PC-3 (cell line): Measurements from ENCODE around the gene CHMP1B. TPM values are rescaled to one million over a fixed set of nuclear protein-coding genes. Genes with fewer than 3 reads are reported as not detected.
"Not testable (repeated sequence)": the region's sequence is repeated elsewhere in the genome, so short reads cannot be mapped to it uniquely, and the experiment has no call there.

ENCODE experiments used
- ATAC-seq: fragments of 200-7000 bp; cut with Tn5 transposase; 2 replicates; pipeline ENCODE4 v1.9.1; 2020; ENCODE audit warnings: mild to moderate bottlenecking, moderate library complexity
- BruUV-seq: library from RNA; stranded (reverse); fragments of 400-500 nt; replicated peaks from 2 replicates; lab custom pipeline; 2021; lab: Mats Ljungman, UMichigan
- CTCF ChIA-PET: fragments of 300-600 bp; sonication (Branson Sonifier 250); formaldehyde crosslinking; loops from one replicate; lab custom pipeline; 2022; ENCODE audit warnings: antibody characterized with exemption; lab: Charles Lee
- POLR2A ChIA-PET: fragments of 300-600 bp; sonication (Branson Sonifier 250); formaldehyde crosslinking; loops from one replicate; lab custom pipeline; 2022; ENCODE audit warnings: antibody characterized with exemption; ENCODE audit not compliant: unreplicated experiment; lab: Charles Lee
- DNase-seq: peaks from one replicate; pipeline ENCODE4 v3.0.0-alpha.2; 2015
- H2AFZ ChIP-seq: fragments of 300-600 bp; sonication (generic); 2 replicates; pipeline ENCODE4 v1.6.0; 2016; ENCODE audit warnings: antibody characterized with exemption, low read length
- H3F3A ChIP-seq: fragments of 300-600 bp; sonication (generic); one replicate; pipeline ENCODE4 v1.6.0; 2017; ENCODE audit warnings: antibody characterized with exemption, low read length, control low read depth, mild to moderate bottlenecking; ENCODE audit not compliant: unreplicated experiment
- H3K27ac ChIP-seq: fragments of 300-600 bp; sonication (generic); 2 replicates; pipeline ENCODE4 v1.5.1; 2016; ENCODE audit warnings: mild to moderate bottlenecking, low read length
- H3K27me3 ChIP-seq: fragments of 300-600 bp; sonication (generic); 2 replicates; pipeline ENCODE4 v1.6.1; 2016; ENCODE audit warnings: low read length, mixed read lengths
- H3K36me3 ChIP-seq: fragments of 300-600 bp; sonication (generic); 2 replicates; pipeline ENCODE4 v1.6.1; 2016; ENCODE audit warnings: low read depth, mixed run types, low read length, mixed read lengths
- H3K4me1 ChIP-seq: fragments of 300-600 bp; sonication (generic); 2 replicates; pipeline ENCODE4 v1.5.1; 2016; ENCODE audit warnings: low read length; ENCODE audit not compliant: insufficient read depth
- H3K4me2 ChIP-seq: fragments of 300-600 bp; sonication (generic); 2 replicates; pipeline ENCODE4 v1.6.0; 2016; ENCODE audit warnings: low read length
- H3K4me3 ChIP-seq: fragments of 300-600 bp; sonication (generic); 2 replicates; pipeline ENCODE4 v1.5.1; 2016; ENCODE audit warnings: mild to moderate bottlenecking, low read length, mixed read lengths
- H3K79me2 ChIP-seq: fragments of 300-600 bp; sonication (generic); 2 replicates; pipeline ENCODE4 v1.6.1; 2017; ENCODE audit warnings: low read length, mixed read lengths
- H3K9ac ChIP-seq: fragments of 300-600 bp; sonication (generic); 2 replicates; pipeline ENCODE4 v1.6.0; 2016; ENCODE audit warnings: mild to moderate bottlenecking, low read length
- H3K9me2 ChIP-seq: fragments of 300-600 bp; sonication (generic); replicated peaks from 2 replicates; pipeline ENCODE4 v1.6.1; 2016; ENCODE audit warnings: mixed run types, low read length, mixed read lengths
- H3K9me3 ChIP-seq: fragments of 300-600 bp; sonication (generic); 2 replicates; pipeline ENCODE4 v1.6.1; 2016; ENCODE audit warnings: low read length, mixed read lengths
- H4K20me1 ChIP-seq: fragments of 300-600 bp; sonication (generic); 2 replicates; pipeline ENCODE4 v1.6.1; 2016; ENCODE audit warnings: low read length, mixed read lengths
- CTCF ChIP-seq: fragments of 300-600 bp; sonication (generic); conservative IDR thresholded peaks from 2 replicates; pipeline ENCODE4 v1.5.1; 2017; ENCODE audit warnings: antibody characterized with exemption, low read depth, mild to moderate bottlenecking, low read length
- EZH2 ChIP-seq: fragments of 300-600 bp; sonication (generic); IDR thresholded peaks from one replicate; pipeline ENCODE4 v1.6.1; 2017; ENCODE audit warnings: antibody characterized with exemption, mild to moderate bottlenecking, low read length; ENCODE audit not compliant: unreplicated experiment
- EZH2phosphoT487 ChIP-seq: fragments of 300-600 bp; sonication (generic); IDR thresholded peaks from 2 replicates; pipeline ENCODE4 v1.6.1; 2018; ENCODE audit warnings: mild to moderate bottlenecking, antibody characterized with exemption, low read length, borderline replicate concordance
- intact Hi-C: fragments of 100-400 bp; cut with micrococcal nuclease; formaldehyde crosslinking; loops from 2 replicates; pipeline ENCODE4 v1.9.0; 2023
- total RNA-seq: library from RNA; depleted of rRNA; stranded (reverse); fragments of >200 nt; gene quantifications from 2 replicates; pipeline ENCODE4 v1.2.3, GENCODE V29; 2014

Gene CHMP1B
- total RNA-seq, 1 experiment from 2014 or later: 81.9 TPM

GRCh38 chr18:11891737-11892136, 40.5 kb downstream of the CHMP1B start:
- Histone ChIP-seq H3K4me3 (no peak overlapping the region), H3F3A (no peaks in the 10 kb centered on the region), H3K27ac (no peak overlapping the region), H2AFZ (no peak overlapping the region), H3K27me3 (no peaks in the 10 kb centered on the region), H4K20me1 (no peaks in the 10 kb centered on the region), H3K4me1 (peaks cover 14% of the 10 kb centered on the region), H3K9me3 (no peaks in the 10 kb centered on the region), H3K79me2 (no peaks in the 10 kb centered on the region), H3K36me3 (peaks cover 3% of the 10 kb centered on the region; the same call in 1 of the 2 replicates), H3K9me2 (no peaks in the 10 kb centered on the region), H3K4me2 (no peak overlapping the region), H3K9ac (no peak overlapping the region)
- ATAC-seq: no peak
- ChIA-PET CTCF (no interaction called here), POLR2A (interaction anchor here (0.7 kb wide), 1 partner anchor 427 kb away, joined by 7 read pairs; no protein-coding TSS in a partner anchor)
- intact Hi-C loops: no loop called here
- DNase-seq: no peak
- no TSS peak for BruUV-seq
- TF ChIP-seq EZH2: no peak
- no peak for TF ChIP-seq EZH2phosphoT487
- TF ChIP-seq CTCF: no peak

GRCh38 chr18:11892438-11892837, 41.2 kb downstream of the CHMP1B start:
- H2AFZ ChIP-seq, H3K27me3 ChIP-seq, H3F3A ChIP-seq, H3K36me3 ChIP-seq, H3K79me2 ChIP-seq, H3K4me2 ChIP-seq, CTCF ChIA-PET, H3K9me3 ChIP-seq, intact Hi-C loops, ATAC-seq, H3K9me2 ChIP-seq, BruUV-seq, H3K4me3 ChIP-seq, POLR2A ChIA-PET, H4K20me1 ChIP-seq, H3K27ac ChIP-seq, H3K4me1 ChIP-seq, H3K9ac ChIP-seq, DNase-seq: not testable (repeated sequence)

GRCh38 chr18:11897781-11898180, 46.6 kb downstream of the CHMP1B start:
- ChIA-PET POLR2A (no interaction called here), CTCF (no interaction called here)
- Histone ChIP-seq H3F3A (no peaks in the 10 kb centered on the region), H2AFZ (no peak overlapping the region), H3K4me2 (no peak overlapping the region), H3K79me2 (no peaks in the 10 kb centered on the region), H3K9me3 (no peaks in the 10 kb centered on the region), H3K27me3 (no peaks in the 10 kb centered on the region), H3K36me3 (peaks cover 3% of the 10 kb centered on the region; the same call in 1 of the 2 replicates), H4K20me1 (no peaks in the 10 kb centered on the region), H3K4me3 (no peak overlapping the region), H3K9ac (no peak overlapping the region), H3K27ac (no peak overlapping the region), H3K4me1 (peaks cover 2% of the 10 kb centered on the region; the same call in 1 of the 2 replicates), H3K9me2 (no peaks in the 10 kb centered on the region)
- TF ChIP-seq CTCF (no peak), EZH2phosphoT487 (no peak), EZH2 (no peak)
- intact Hi-C loops: no loop called here
- BruUV-seq: no TSS peak
- ATAC-seq (no peak), DNase-seq (no peak)
